OCI-LY7 (cell line): ENCODE measurements around the gene ANKFN1. TPM values are rescaled to one million over a fixed set of nuclear protein-coding genes. Genes with fewer than 3 reads are reported as not detected.

Source experiments
- BruUV-seq: library from RNA; stranded (reverse); fragments of 400-500 nt; replicated peaks from 2 replicates; lab custom pipeline; 2021; lab: Mats Ljungman, UMichigan
- CTCF ChIA-PET: fragments of 300-600 bp; sonication (Branson Sonifier 250); formaldehyde crosslinking; loops from one replicate; lab custom pipeline; 2022; ENCODE audit warnings: antibody characterized with exemption; ENCODE audit not compliant: unreplicated experiment; lab: Charles Lee
- POLR2A ChIA-PET: fragments of 300-600 bp; sonication (Branson Sonifier 250); formaldehyde crosslinking; loops from one replicate; lab custom pipeline; 2022; ENCODE audit warnings: antibody characterized with exemption; lab: Charles Lee
- DNase-seq: peaks from one replicate; pipeline ENCODE4 v3.0.0-alpha.2; 2015; ENCODE audit warnings: low spot score
- H2AFZ ChIP-seq: fragments of 200-600 bp; sonication (generic), shearing (Covaris generic); 2 replicates; pipeline ENCODE4 v1.6.1; 2014; ENCODE audit warnings: mild to moderate bottlenecking, antibody characterized with exemption, low read length, moderate library complexity
- H3K27ac ChIP-seq: fragments of 200-600 bp; sonication (generic); 2 replicates; pipeline ENCODE4 v1.5.1; 2014; ENCODE audit warnings: mixed run types, low read depth, mild to moderate bottlenecking, moderate library complexity, low read length, inconsistent platforms; ENCODE audit not compliant: poor library complexity, severe bottlenecking
- H3K36me3 ChIP-seq: fragments of 200-600 bp; sonication (generic); 2 replicates; pipeline ENCODE4 v1.6.1; 2014; ENCODE audit warnings: mild to moderate bottlenecking, antibody characterized with exemption, low read length, moderate library complexity, mixed read lengths; ENCODE audit not compliant: insufficient read depth
- H3K4me1 ChIP-seq: fragments of 200-600 bp; sonication (generic); 2 replicates; pipeline ENCODE4 v1.5.1; 2014; ENCODE audit warnings: mild to moderate bottlenecking, low read length; ENCODE audit not compliant: insufficient read depth, poor library complexity, severe bottlenecking
- H3K4me2 ChIP-seq: fragments of 200-600 bp; sonication (generic); 2 replicates; pipeline ENCODE4 v1.6.1; 2014; ENCODE audit warnings: mild to moderate bottlenecking, low read length
- H3K4me3 ChIP-seq: fragments of 200-600 bp; sonication (generic); 2 replicates; pipeline ENCODE4 v1.5.1; 2014; ENCODE audit warnings: mild to moderate bottlenecking, low read depth, low read length; ENCODE audit not compliant: poor library complexity, severe bottlenecking
- H3K79me2 ChIP-seq: fragments of 200-600 bp; sonication (generic); 2 replicates; pipeline ENCODE4 v1.6.1; 2016; ENCODE audit warnings: low read depth, mild to moderate bottlenecking, low read length, moderate library complexity, mixed read lengths; ENCODE audit not compliant: insufficient read depth
- H3K9me2 ChIP-seq: fragments of 200-600 bp; sonication (generic); 2 replicates; pipeline ENCODE4 v1.6.1; 2016; ENCODE audit warnings: mild to moderate bottlenecking, low read length, mixed read lengths; ENCODE audit not compliant: insufficient read depth
- H3K9me3 ChIP-seq: fragments of 200-600 bp; sonication (generic); 2 replicates; pipeline ENCODE4 v1.6.1; 2014; ENCODE audit warnings: mild to moderate bottlenecking, mixed run types, low read length, mixed read lengths
- H4K20me1 ChIP-seq: fragments of 200-600 bp; sonication (generic); 2 replicates; pipeline ENCODE4 v1.6.1; 2014; ENCODE audit warnings: mild to moderate bottlenecking, antibody characterized with exemption, low read length, moderate library complexity, mixed read lengths; ENCODE audit not compliant: insufficient read depth
- EZH2phosphoT487 ChIP-seq: fragments of 200-600 bp; sonication (generic); IDR thresholded peaks from 2 replicates; pipeline ENCODE4 v1.6.1; 2018; ENCODE audit warnings: low read depth, borderline replicate concordance, mild to moderate bottlenecking, mixed run types, antibody characterized with exemption, low read length, moderate library complexity, mixed read lengths
- intact Hi-C: fragments of 100-400 bp; cut with micrococcal nuclease; formaldehyde crosslinking; loops from one replicate; pipeline ENCODE4 v1.10.0; 2022; ENCODE audit not compliant: unreplicated experiment
- total RNA-seq, 2 experiments: library from RNA; depleted of rRNA in 1 of 2; stranded (reverse); fragments of >200 nt in 1 of 2; shearing (Covaris generic) in 1 of 2; gene quantifications; 2 replicates each; pipeline ENCODE4 v1.2.3, GENCODE V29; 2014 to 2022
- TF ChIP-seq, protein P1 (sequence below): fragments of 200-600 bp; sonication (generic); conservative IDR thresholded peaks from 2 replicates; pipeline ENCODE4 v1.5.1; 2014; ENCODE audit warnings: mild to moderate bottlenecking, antibody characterized with exemption, low read length, moderate library complexity, mixed read lengths

ANKFN1 gene
- total RNA-seq, 2 experiments from 2014 or later, result 0.67 TPM; not detected in 1

DNA sequence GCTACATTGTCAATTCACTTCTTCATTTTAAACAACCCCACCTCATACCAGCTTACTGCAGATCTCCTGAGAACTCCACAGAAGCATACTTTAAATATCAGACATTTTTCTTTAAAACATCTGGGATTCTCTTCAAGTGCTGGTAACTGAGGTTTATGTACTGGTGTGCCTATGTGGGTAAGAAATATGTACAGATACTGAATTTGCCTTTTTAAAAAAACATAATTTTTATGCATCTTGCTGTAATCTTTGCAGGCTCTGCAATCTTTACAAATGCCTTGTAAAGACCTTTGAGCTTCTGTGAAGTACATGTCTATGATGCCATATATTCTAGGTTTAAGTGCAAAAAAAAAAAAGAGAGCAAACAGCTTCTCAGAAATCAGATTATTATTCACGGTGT, 312.6 kb downstream of the ANKFN1 start:
- no peak overlapping the region for H3K27ac ChIP-seq
- no peaks in the 10 kb centered on the region for H4K20me1 ChIP-seq
- H3K4me2 ChIP-seq, result no peak overlapping the region
- no TSS peak for BruUV-seq
- no peaks in the 10 kb centered on the region for H3K9me3 ChIP-seq
- no peak for DNase-seq
- intact Hi-C loops, result no loop called here
- TF ChIP-seq EZH2phosphoT487, result no peak
- TF ChIP-seq, protein P1, sequence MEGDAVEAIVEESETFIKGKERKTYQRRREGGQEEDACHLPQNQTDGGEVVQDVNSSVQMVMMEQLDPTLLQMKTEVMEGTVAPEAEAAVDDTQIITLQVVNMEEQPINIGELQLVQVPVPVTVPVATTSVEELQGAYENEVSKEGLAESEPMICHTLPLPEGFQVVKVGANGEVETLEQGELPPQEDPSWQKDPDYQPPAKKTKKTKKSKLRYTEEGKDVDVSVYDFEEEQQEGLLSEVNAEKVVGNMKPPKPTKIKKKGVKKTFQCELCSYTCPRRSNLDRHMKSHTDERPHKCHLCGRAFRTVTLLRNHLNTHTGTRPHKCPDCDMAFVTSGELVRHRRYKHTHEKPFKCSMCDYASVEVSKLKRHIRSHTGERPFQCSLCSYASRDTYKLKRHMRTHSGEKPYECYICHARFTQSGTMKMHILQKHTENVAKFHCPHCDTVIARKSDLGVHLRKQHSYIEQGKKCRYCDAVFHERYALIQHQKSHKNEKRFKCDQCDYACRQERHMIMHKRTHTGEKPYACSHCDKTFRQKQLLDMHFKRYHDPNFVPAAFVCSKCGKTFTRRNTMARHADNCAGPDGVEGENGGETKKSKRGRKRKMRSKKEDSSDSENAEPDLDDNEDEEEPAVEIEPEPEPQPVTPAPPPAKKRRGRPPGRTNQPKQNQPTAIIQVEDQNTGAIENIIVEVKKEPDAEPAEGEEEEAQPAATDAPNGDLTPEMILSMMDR, result no peak
- no peaks in the 10 kb centered on the region for H3K36me3 ChIP-seq
- H3K79me2 ChIP-seq, result no peaks in the 10 kb centered on the region
- no peak overlapping the region for H3K4me3 ChIP-seq
- no peaks in the 10 kb centered on the region for H3K4me1 ChIP-seq
- ChIA-PET POLR2A (no interaction called here), CTCF (no interaction called here)
- no peaks in the 10 kb centered on the region for H3K9me2 ChIP-seq
- no peak overlapping the region for H2AFZ ChIP-seq

- CTCF ChIA-PET, result no interaction called here
These were observed 315.6 kb downstream of the ANKFN1 start for GRCh38 chr17:56468840-56469239.

DNA sequence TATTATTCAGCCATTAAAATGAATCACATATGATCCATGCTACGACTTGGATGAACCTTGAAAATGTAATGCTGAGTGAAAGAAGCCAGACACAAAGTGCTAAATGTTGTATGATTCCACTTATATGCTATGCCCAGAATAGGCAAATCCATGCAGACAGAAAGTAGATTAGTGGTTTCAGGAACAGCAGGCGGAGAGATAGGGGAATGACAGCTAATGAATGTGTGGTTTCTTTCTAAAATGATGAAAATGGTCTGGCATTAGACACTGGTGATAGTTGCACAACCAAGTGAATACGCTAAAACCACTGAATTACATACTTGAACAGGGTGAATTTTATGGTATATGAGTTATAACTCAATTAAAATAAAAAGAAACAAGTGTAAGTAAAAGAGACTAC, 318.4 kb downstream of the ANKFN1 start:
- no peak for DNase-seq
- H3K36me3 ChIP-seq, result no peaks in the 10 kb centered on the region
- TF ChIP-seq, protein P1, result no peak
- TF ChIP-seq EZH2phosphoT487, result no peak
- intact Hi-C loops, result no loop called here
- CTCF ChIA-PET, result no interaction called here
- no peaks in the 10 kb centered on the region for H4K20me1 ChIP-seq
- no peaks in the 10 kb centered on the region for H3K79me2 ChIP-seq
- H3K27ac ChIP-seq, result no peak overlapping the region
- no peaks in the 10 kb centered on the region for H3K9me3 ChIP-seq
- H3K4me2 ChIP-seq, result no peak overlapping the region
- H2AFZ ChIP-seq, result no peak overlapping the region
- no peak overlapping the region for H3K4me3 ChIP-seq
- BruUV-seq, result no TSS peak
- POLR2A ChIA-PET, result no interaction called here
- H3K4me1 ChIP-seq, result no peaks in the 10 kb centered on the region
- no peaks in the 10 kb centered on the region for H3K9me2 ChIP-seq

More at GRCh38 chr17:56468840-56469239, 315.6 kb downstream of the ANKFN1 start:
- Histone ChIP-seq H3K9me2 (no peaks in the 10 kb centered on the region), H4K20me1 (no peaks in the 10 kb centered on the region), H3K4me2 (no peak overlapping the region), H3K4me3 (no peak overlapping the region), H3K9me3 (no peaks in the 10 kb centered on the region), H3K36me3 (no peaks in the 10 kb centered on the region), H3K4me1 (no peaks in the 10 kb centered on the region), H2AFZ (no peak overlapping the region), H3K79me2 (no peaks in the 10 kb centered on the region), H3K27ac (no peak overlapping the region)
- POLR2A ChIA-PET, result interaction anchor here (0.7 kb wide), 1 partner anchor 41 kb away, joined by 3 read pairs; no protein-coding TSS in a partner anchor
- intact Hi-C loops, result no loop called here
- no TSS peak for BruUV-seq
- TF ChIP-seq, protein P1, result no peak
- no peak for TF ChIP-seq EZH2phosphoT487
- no peak for DNase-seq
